GM12874 (cell line): Measurements from ENCODE around the gene MS4A15.

Source experiments
- CTCF ChIP-seq: IDR thresholded peaks from 2 replicates; pipeline ENCODE4 v1.5.1; 2011; ENCODE audit warnings: low read depth, mild to moderate bottlenecking, control low read depth, low read length, moderate library complexity; ENCODE audit not compliant: insufficient read depth

Gene MS4A15

GRCh38 chr11:60785806-60786361, 29.2 kb downstream of the MS4A15 start:
- no peak for TF ChIP-seq CTCF

GRCh38 chr11:60786811-60787567, 30.3 kb downstream of the MS4A15 start:
- no peak for TF ChIP-seq CTCF

- TF ChIP-seq CTCF = no peak
Observed at GRCh38 chr11:60788401-60789125, 31.9 kb downstream of the MS4A15 start.

GRCh38 chr11:60790726-60791125, 34.1 kb downstream of the MS4A15 start:
- TF ChIP-seq CTCF = no peak

GRCh38 chr11:60791153-60791933, 34.7 kb downstream of the MS4A15 start:
- TF ChIP-seq CTCF = no peak

GRCh38 chr11:60792521-60792920, 35.9 kb downstream of the MS4A15 start:
- TF ChIP-seq CTCF = no peak

- no peak for TF ChIP-seq CTCF
Observed at GRCh38 chr11:60795291-60795690, 38.6 kb downstream of the MS4A15 start.
